Activated CD4-positive, alpha-beta T cell treated with anti-CD3 and anti-CD28 coated beads, Interleukin-2, amount 50 U/mL, for 1 hour (primary cell): Measurements from ENCODE around the gene LYSMD4.
"Not testable (repeated sequence)": the region's sequence is repeated elsewhere in the genome, so short reads cannot be mapped to it uniquely, and the experiment has no call there.

ENCODE experiments used
- DNase-seq: peaks from one replicate; pipeline ENCODE4 v3.0.0-alpha.2; 2020

Gene LYSMD4

GRCh38 chr15:99733268-99734039, at the start of gene LYSMD4:
Gene LYSMD4 (minus strand): TSS chr15:99733437. CDS start chr15:99731999, 1,438 bp downstream.
- peak; percentile 99 for DNase-seq

GRCh38 chr15:99782029-99782428, 48.8 kb upstream of the LYSMD4 start:
- not testable (repeated sequence) for DNase-seq

- no peak for DNase-seq
Observed at GRCh38 chr15:99777144-99777543, 43.9 kb upstream of the LYSMD4 start.

- no peak for DNase-seq
Observed at GRCh38 chr15:99764522-99764921, 31.3 kb upstream of the LYSMD4 start.

GRCh38 chr15:99763827-99764226, 30.6 kb upstream of the LYSMD4 start:
- no peak for DNase-seq

- no peak for DNase-seq
Observed at GRCh38 chr15:99762288-99762687, 29.1 kb upstream of the LYSMD4 start.

GRCh38 chr15:99755692-99756409, 22.6 kb upstream of the LYSMD4 start:
- peak; percentile 16 for DNase-seq

- no peak for DNase-seq
Observed at GRCh38 chr15:99753066-99753465, 19.8 kb upstream of the LYSMD4 start.

- no peak for DNase-seq
Observed at GRCh38 chr15:99752556-99752955, 19.3 kb upstream of the LYSMD4 start.

- not testable (repeated sequence) for DNase-seq
Observed at GRCh38 chr15:99750326-99750725, 17.1 kb upstream of the LYSMD4 start.

GRCh38 chr15:99749386-99749785, 16.1 kb upstream of the LYSMD4 start:
- DNase-seq, result no peak

GRCh38 chr15:99745370-99746086, 12.3 kb upstream of the LYSMD4 start:
- DNase-seq, result no peak

- DNase-seq, result no peak
Observed at GRCh38 chr15:99744142-99744541, 10.9 kb upstream of the LYSMD4 start.

GRCh38 chr15:99741835-99742234, 8.6 kb upstream of the LYSMD4 start:
- DNase-seq, result no peak

- no peak for DNase-seq
Observed at GRCh38 chr15:99738021-99738847, 5.0 kb upstream of the LYSMD4 start.

- no peak for DNase-seq
Observed at GRCh38 chr15:99736702-99737101, 3.5 kb upstream of the LYSMD4 start.

- no peak for DNase-seq
Observed at GRCh38 chr15:99735868-99736267, 2.6 kb upstream of the LYSMD4 start.

GRCh38 chr15:99734575-99734974, 1.3 kb upstream of the LYSMD4 start:
- DNase-seq, result no peak

- not testable (repeated sequence) for DNase-seq
Observed at GRCh38 chr15:99734040-99734291, 729 bp upstream of the LYSMD4 start.

- DNase-seq, result no peak
Observed at GRCh38 chr15:99732751-99733267, 428 bp downstream of the LYSMD4 start.

- DNase-seq, result no peak
Observed at GRCh38 chr15:99732124-99732750, 1.0 kb downstream of the LYSMD4 start.
